ENCODE data around the gene CXCL3. TPM values are rescaled to one million over a fixed set of nuclear protein-coding genes. Genes with fewer than 3 reads are reported as not detected.

CXCL3 gene
- total and polyA plus RNA-seq, 2 experiments from 2014 or later, result 3.6 to 19.5 TPM

- Histone ChIP-seq H3K4me1 (ENCODE audit: insufficient read depth) (peaks cover 16% of the 10 kb centered on the region), H3K4me3 (no peak overlapping the region), H3K9me2 (ENCODE audit: insufficient read depth) (no peaks in the 10 kb centered on the region), H3K27ac (ENCODE audit: low read depth) (no peak overlapping the region), H2AFZ (no peak overlapping the region), H3K27me3 (ENCODE audit: insufficient read depth) (no peaks in the 10 kb centered on the region), H4K20me1 (replicated peaks; ENCODE audit: insufficient read depth) (no peaks in the 10 kb centered on the region), H3F3A (replicated peaks; ENCODE audit: low read depth) (no peaks in the 10 kb centered on the region), H3K36me3 (ENCODE audit: insufficient read depth) (no peaks in the 10 kb centered on the region), H3K4me2 (no peak overlapping the region), H3K79me2 (replicated peaks; ENCODE audit: insufficient read depth) (no peaks in the 10 kb centered on the region)
- Mint-ChIP-seq H3K9me3 (no peaks in the 10 kb centered on the region), H3K4me1 (peaks cover 24% of the 10 kb centered on the region), H3K27me3 (ENCODE audit: insufficient read depth, low read depth, poor library complexity) (no peaks in the 10 kb centered on the region), H3K36me3 (ENCODE audit: low read depth) (no peaks in the 10 kb centered on the region), H3K4me3 (no peak overlapping the region), H3K27ac (no peak overlapping the region)
- no peak for DNase-seq (ENCODE audit: low spot score)
- TF ChIP-seq EZH2 (IDR thresholded peaks at IDR 0.05; ENCODE audit: low read depth, unreplicated experiment), result no peak
- no peak for TF ChIP-seq EZH2phosphoT487 (IDR thresholded peaks at IDR 0.05; ENCODE audit: unreplicated experiment)
- TF ChIP-seq POLR2AphosphoS5 (IDR thresholded peaks at IDR 0.05; ENCODE audit: low read depth), result no peak
- TF ChIP-seq ZNF114 (CRISPR knock-in tag; IDR thresholded peaks at IDR 0.05), result no peak
- no peak for TF ChIP-seq ETS1 (IDR thresholded peaks at IDR 0.05)
- TF ChIP-seq ZNF462 (CRISPR knock-in tag; IDR thresholded peaks at IDR 0.05), result no peak
- no peak for TF ChIP-seq CTCF (conservative IDR thresholded peaks at IDR 0.05; ENCODE audit: low read depth in 2 of 2)
- no peak for TF ChIP-seq JUNB (IDR thresholded peaks at IDR 0.05; ENCODE audit: unreplicated experiment)
- ATAC-seq, result no peak
Observed at GRCh38 chr4:74054483-74055047, 16.1 kb upstream of the CXCL3 start.

Data from GM23338 (cell line).